Fibroblast of mammary gland (primary cell): Measurements from ENCODE around the gene MCM9.

Experiments used
- DNase-seq: peaks from one replicate; pipeline ENCODE4 v3.0.0-alpha.2; 2010; ENCODE audit warnings: low read depth
- H3K4me3 ChIP-seq: 2 replicates; pipeline ENCODE4 v1.5.1; 2011; ENCODE audit warnings: low read depth, mild to moderate bottlenecking, low read length, moderate library complexity; ENCODE audit not compliant: control insufficient read depth
- CTCF ChIP-seq: conservative IDR thresholded peaks from 2 replicates; pipeline ENCODE4 v1.5.1; 2011; ENCODE audit warnings: low read depth, low read length, inconsistent platforms; ENCODE audit not compliant: control insufficient read depth, insufficient read depth

MCM9 gene

GRCh38 chr6:118959903-118960302 is 24.9 kb upstream of the MCM9 start:
- DNase-seq: no peak
- TF ChIP-seq CTCF: no peak
- no peak overlapping the region for H3K4me3 ChIP-seq

- H3K4me3 ChIP-seq: no peak overlapping the region
- DNase-seq: no peak
- TF ChIP-seq CTCF: no peak
Observed at GRCh38 chr6:118953391-118953790, 18.4 kb upstream of the MCM9 start.

- H3K4me3 ChIP-seq: no peak overlapping the region
- DNase-seq: no peak
- no peak for TF ChIP-seq CTCF
Observed at GRCh38 chr6:118952683-118953082, 17.7 kb upstream of the MCM9 start.

GRCh38 chr6:118945217-118945616 is 10.3 kb upstream of the MCM9 start:
- TF ChIP-seq CTCF: no peak
- DNase-seq: no peak
- no peak overlapping the region for H3K4me3 ChIP-seq

- no peak overlapping the region for H3K4me3 ChIP-seq
- TF ChIP-seq CTCF: no peak
- no peak for DNase-seq
Observed at GRCh38 chr6:118940770-118941169, 5.8 kb upstream of the MCM9 start.

- TF ChIP-seq CTCF: no peak
- DNase-seq: no peak
- H3K4me3 ChIP-seq: no peak overlapping the region
Observed at GRCh38 chr6:118939683-118940082, 4.7 kb upstream of the MCM9 start.

- DNase-seq: no peak
- TF ChIP-seq CTCF: no peak
- H3K4me3 ChIP-seq: no peak overlapping the region
Observed at GRCh38 chr6:118935978-118936703, 1.2 kb upstream of the MCM9 start.
